Activated CD8-positive, alpha-beta memory T cell treated with anti-CD3 and anti-CD28 coated beads for 4 hours (primary cell): ENCODE results near the gene CETP.

Experiments
- DNase-seq, 2 donors: peaks; one replicate each; pipeline ENCODE4 v3.0.0-alpha.2; 2020; ENCODE audit warnings: low read depth in 2 of 2

Gene CETP

DNA sequence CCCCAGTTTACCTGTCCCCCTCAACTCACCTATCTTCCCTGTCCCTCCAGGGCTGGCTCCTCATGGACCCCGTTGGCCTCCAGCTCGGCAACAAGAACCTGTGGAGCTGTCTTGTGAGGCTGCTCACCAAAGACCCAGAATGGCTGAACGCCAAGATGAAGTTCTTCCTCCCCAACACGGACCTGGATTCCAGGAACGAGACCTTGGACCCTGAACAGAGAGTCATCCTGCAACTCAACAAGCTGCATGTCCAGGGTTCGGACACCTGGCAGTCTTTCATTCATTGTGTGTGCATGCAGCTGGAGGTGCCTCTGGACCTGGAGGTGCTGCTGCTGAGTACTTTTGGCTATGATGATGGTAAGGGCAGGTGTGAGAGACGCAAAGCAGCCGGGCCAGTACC, 58.9 kb downstream of the CETP start:
- DNase-seq = no peak

DNA sequence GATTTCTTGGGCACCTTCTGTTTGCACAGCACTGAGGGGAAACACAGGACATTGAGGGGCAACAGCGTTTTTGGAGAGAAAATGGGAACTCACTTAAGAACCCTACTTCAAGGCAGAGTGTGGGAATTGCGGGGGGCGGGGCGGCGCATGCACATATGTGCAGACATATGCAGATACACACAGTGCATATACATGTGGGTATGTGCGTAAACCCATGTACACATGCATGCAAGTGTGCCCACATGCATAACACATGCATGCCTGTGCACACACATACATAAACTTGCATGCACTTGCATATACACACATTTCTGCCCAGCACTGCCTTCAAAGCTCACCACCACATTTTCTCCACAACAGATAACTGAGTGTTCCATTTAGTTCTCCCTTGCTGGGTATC, 60.0 kb downstream of the CETP start:
- no peak for DNase-seq

DNA sequence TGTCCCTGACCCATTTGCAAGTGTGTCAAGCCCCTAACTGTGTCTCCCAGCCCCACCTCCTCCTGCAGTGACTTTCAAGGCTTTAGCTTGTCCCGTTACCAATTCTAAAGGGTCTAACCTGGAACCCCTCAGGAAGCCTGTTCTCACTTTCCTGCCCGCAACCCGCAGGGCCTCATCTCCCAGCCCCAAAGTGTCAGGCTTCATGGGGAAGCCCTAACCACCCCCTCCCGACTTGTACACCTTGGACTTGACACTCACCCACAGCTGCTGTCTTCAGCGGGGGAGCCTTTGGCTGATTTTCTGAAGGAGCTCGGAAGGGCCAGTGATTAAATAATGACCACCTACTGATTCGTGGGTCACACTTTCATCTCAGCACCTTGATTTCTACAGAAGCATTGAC, 60.7 kb downstream of the CETP start:
- DNase-seq = no peak

DNA sequence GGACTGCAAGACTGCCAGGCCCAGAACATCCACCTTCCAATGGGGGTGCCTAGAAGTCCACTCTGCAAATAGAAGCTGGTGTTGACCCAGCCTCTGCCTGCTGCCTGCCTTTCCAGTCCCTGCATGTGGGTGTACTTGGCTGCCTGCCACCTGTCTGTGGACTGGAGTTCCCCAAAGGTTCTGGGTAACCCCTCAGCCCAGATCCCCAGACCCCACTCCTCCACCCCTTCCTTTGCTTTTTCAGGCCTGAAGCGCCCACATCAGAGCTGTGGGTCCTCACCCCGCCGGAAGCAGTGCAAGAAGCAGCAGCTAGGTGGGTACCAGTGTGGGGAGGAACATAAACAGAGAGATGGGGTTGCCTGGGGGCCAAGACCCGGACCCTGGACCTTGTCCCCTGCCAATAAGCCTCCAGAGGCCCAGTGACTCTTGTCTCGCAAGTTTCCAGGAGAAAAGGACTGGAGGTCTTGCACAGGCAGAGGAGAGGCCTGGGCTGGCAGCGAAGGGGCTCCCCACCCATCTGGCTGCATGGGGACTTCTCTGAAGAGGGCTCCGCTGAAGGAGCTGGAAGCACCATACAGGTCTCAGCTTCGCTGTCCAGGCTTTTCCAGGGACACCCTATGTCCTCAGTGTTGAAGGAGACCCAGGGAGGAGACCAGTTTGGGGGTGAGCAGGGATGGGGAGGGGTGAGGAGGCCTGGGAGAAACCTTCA, 61.9 kb downstream of the CETP start:
- peak; percentile 60 to 67 for DNase-seq

DNA sequence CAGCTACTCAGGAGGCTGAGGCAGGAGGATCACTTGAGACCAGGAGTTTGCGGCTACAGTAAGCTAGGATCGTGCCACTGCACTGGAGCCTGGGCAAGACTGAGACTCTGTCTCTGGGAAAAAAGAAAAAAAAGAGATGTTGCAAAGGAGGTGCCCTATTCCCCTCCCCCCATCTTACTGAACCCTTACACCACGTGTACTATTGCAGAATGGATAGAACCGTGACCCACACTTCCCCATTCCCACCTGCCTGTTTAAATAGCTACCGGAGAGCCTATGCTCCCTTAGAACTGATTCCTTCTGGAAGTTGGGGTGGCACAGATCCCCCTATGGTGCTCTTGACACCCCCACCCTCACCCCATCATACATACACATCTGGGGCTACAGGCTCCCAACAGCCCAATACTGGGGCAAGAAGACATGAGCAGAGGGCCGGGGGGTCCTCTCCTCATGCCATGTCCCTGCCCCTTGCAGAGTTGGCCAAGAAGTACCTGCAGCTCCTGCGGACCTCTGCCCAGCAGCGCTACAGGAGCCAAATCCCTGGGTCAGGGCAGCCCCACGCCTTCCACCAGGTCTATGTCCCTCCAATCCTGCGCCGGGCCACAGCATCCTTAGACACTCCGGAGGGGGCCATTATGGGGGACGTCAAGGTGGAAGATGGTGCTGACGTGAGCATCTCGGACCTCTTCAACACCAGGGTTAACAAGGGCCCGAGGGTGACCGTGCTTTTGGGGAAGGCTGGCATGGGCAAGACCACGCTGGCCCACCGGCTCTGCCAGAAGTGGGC, 63.3 kb downstream of the CETP start:
- no peak for DNase-seq

DNA sequence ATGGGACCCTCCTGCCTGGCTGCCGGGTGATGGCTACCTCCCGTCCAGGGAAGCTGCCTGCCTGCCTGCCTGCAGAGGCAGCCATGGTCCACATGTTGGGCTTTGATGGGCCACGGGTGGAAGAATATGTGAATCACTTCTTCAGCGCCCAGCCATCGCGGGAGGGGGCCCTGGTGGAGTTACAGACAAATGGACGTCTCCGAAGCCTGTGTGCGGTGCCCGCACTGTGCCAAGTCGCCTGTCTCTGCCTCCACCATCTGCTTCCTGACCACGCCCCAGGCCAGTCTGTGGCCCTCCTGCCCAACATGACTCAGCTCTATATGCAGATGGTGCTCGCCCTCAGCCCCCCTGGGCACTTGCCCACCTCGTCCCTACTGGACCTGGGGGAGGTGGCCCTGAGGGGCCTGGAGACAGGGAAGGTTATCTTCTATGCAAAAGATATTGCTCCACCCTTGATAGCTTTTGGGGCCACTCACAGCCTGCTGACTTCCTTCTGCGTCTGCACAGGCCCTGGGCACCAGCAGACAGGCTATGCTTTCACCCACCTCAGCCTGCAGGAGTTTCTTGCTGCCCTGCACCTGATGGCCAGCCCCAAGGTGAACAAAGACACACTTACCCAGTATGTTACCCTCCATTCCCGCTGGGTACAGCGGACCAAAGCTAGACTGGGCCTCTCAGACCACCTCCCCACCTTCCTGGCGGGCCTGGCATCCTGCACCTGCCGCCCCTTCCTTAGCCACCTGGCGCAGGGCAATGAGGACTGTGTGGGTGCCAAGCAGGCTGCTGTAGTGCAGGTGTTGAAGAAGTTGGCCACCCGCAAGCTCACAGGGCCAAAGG, 64.4 kb downstream of the CETP start:
- DNase-seq = no peak

DNA sequence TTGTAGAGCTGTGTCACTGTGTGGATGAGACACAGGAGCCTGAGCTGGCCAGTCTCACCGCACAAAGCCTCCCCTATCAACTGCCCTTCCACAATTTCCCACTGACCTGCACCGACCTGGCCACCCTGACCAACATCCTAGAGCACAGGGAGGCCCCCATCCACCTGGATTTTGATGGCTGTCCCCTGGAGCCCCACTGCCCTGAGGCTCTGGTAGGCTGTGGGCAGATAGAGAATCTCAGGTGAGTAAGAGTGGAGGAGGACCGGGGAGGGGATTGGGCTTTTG, 65.0 kb downstream of the CETP start:
- DNase-seq = no peak

DNA sequence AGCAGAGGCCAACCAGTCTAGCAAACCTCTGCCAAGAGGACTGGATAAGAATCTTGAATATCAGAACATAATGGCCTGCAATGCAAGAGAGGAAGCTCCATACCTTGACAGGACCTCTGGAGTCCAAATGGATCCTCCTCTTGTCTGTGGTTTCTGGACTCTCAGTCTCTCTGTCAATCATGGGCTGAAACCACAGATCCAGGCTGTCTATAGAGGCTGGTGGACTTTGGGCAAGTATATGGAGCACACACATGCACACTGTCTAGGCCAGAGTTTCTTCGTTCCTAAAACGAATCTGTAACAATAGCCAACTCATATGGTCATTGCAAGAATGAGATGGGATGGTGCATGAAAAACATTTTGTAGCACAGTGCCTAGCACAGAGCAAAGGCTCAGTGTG, 65.3 kb downstream of the CETP start:
- no peak for DNase-seq

DNA sequence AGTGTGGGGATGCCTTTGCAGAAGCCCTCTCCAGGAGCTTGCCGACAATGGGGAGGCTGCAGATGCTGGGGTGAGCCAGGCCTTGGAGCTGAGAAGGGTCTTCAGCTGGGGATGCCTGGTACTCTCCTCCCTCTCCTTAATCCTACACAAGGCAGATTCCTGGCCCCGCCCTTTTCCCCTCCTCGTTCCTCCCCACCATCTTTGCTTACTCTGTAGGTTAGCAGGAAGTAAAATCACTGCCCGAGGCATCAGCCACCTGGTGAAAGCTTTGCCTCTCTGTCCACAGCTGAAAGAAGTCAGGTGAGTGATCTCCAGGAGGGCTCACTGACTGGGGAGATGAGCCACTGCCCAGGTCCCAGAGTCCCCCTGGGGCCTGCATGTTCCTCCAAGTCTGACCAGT, 66.3 kb downstream of the CETP start:
- DNase-seq = no peak

DNA sequence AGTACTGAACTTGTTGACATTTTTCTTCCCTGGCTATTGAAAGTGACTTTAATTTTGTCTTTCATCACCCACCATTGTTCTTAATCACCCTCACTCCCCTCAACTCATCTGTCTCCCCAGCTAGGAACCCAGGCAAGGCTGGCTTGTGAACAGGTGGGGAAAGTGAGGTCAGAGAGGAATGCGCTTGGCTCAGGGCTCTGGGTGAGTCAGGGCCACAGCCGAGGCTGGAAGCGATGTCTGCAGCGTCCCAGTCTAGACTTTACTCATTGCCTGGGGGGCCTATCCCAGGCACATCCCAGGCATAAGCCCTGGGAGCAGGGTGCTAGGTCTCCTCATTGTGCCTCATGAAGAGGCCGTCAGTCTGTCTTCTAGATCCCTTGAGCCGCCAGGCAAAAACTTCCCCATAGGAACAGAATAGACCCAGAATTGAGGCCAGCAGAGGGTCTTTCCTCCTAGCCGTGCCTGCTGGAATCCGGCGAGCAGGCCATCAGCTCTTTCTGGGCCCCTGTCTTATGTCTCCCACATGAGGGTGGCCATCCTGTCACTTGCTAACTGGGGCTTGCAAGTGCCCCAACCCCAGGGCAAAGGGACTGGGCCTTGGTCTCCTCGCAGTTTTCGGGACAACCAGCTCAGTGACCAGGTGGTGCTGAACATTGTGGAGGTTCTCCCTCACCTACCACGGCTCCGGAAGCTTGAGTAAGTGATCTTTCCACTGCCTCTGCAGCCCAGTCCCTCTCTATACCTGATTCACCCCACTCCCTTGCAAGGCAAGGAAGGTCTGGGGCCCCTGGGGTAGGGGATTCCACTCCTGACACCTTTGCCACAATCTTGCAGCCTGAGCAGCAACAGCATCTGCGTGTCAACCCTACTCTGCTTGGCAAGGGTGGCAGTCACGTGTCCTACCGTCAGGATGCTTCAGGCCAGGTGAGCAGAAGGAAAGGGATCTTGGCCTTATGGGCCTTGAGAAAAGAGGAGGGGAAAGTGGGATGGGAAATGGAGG, 67.7 kb downstream of the CETP start:
- DNase-seq = no peak

DNA sequence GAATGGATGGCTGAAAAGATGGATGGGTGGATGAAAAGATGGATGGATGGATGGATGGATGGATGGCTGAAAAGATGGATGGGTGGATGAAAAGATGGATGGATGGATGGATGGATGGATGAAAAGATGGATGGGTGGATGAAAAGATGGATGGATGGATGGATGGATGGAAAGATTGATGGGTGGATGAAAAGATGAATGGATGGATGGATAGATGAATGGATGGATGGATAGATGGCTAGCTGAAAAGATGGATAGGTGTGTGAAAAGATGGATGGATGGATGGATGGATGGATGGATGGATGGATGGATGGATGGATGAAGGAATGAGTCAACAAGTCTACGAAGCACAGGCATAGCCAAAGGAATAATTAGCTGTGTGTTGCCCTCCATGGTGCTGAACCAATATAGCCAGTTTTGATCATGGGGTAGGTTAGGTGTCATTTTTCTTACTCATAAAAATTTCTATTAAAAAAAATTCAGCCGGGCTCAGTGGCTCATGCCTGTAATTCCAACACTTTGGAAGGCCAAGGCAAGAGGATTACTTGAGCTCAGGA, 68.7 kb downstream of the CETP start:
- no peak for DNase-seq

DNA sequence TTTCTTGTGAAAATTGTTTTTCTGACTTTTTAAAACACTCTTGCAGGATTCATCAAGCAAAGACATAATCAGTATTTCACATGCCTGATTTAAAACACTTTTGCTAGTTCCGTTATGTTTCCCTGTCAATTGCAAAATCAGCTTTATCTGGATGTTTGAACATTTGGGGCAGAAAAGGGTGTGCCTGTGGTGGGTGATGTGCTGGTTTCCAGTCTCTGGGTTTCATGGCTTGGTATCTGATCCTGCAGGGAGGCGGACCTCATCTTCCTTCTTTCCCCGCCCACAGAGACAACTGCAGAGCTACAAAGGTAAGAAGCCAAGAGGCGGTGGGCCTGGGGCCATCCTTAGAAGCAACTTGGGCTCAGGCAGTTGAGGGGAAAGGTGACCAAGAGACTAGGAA, 69.4 kb downstream of the CETP start:
- no peak for DNase-seq

DNA sequence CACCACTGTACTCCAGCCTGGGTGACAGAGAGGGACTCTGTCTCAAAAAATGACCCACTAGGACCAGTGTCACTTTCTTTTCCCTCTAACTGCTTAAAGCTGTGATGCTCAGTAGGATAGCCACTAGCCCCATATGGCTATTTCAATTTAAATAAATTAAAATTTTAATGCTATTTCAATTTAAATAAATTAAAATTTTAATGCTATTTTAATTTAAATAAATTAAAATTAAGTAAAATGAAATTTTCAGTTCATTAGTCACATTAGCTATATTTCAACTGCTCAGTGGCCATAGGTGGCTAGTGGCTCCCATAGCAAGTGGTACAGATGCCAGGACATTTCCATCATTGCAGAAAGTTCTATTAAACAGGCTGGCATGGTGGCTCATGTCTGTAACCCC, 70.6 kb downstream of the CETP start:
- no peak for DNase-seq

DNA sequence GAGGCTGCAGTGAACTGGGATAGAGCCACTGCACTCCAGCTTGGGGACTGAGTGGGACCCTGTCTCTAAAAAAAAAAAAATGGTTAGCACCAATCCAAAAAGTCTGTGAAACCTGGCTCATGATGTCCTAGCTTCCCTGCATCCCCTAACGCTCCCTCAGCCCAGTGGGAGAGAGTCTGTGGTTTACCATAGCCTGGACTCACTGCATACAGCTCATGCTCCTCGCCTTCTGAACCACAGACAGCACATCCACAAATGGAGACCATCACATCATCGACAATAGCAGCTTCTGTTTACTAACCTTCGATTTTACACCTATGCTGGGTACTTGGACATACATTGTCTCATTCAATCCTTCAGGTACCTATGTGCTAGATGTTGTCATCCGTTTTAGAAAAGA, 71.2 kb downstream of the CETP start:
- DNase-seq = no peak
